Stimulated activated naive B cell treated with anti-CD40 and anti-IgM and Interleukin-4, amounts not matched to agents 10 μg/mL and 1 μg/mL and 100 μg/mL, for 72 hours (primary cell): ENCODE results near the gene FAM83G.
"Not testable (repeated sequence)": the region's sequence is repeated elsewhere in the genome, so short reads cannot be mapped to it uniquely, and the experiment has no call there.

Experiments used
- ATAC-seq, 2 donors: fragments of 150-1000 bp; cut with Tn5 transposase; replicated peaks; 2 replicates each; pipeline ENCODE4 v1.10.0; 2021; ENCODE audit warnings: moderate library complexity in 1 of 2
- DNase-seq: peaks from one replicate; pipeline ENCODE4 v3.0.0; 2021
- H3K27ac Mint-ChIP-seq: one replicate; pipeline ENCODE4 v1.8.0; 2022; ENCODE audit warnings: mild to moderate bottlenecking, mixed read lengths
- H3K27me3 Mint-ChIP-seq, 2 donors: one replicate each; pipeline ENCODE4 v1.8.0; 2022; ENCODE audit warnings: mixed read lengths in 2 of 2
- H3K36me3 Mint-ChIP-seq, 2 donors: one replicate each; pipeline ENCODE4 v1.8.0; 2022; ENCODE audit warnings: mixed read lengths in 2 of 2, mild to moderate bottlenecking in 1 of 2
- H3K4me1 Mint-ChIP-seq, 2 donors: one replicate each; pipeline ENCODE4 v1.8.0; 2022; ENCODE audit warnings: mixed read lengths in 2 of 2, mild to moderate bottlenecking in 1 of 2
- H3K4me3 Mint-ChIP-seq, 2 donors: one replicate each; pipeline ENCODE4 v1.8.0; 2022; ENCODE audit warnings: mild to moderate bottlenecking in 2 of 2, mixed read lengths in 2 of 2, moderate library complexity in 1 of 2
- H3K9me3 Mint-ChIP-seq, 2 donors: one replicate each; pipeline ENCODE4 v1.8.0; 2022; ENCODE audit warnings: mixed read lengths in 2 of 2, mild to moderate bottlenecking in 1 of 2

The FAM83G gene

DNA sequence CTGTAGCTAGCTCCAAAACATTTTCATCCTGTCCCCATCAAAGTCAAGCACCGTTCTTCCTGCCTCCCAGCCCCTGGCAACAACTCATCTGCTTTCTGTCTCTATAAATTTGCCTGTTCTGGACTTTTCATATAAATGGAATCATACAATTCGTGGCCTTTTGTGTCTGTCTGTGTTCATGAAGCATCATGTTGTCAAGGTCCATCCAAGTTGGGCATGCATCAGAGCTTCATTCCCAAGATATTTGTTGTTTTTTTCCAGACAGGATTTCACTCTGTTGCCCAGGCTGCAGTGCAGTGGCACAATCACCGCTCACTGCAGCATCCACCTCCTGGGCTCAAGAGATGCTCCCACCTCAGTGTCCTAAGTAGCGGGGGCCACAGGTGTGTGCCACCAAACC, 46.7 kb downstream of the FAM83G start:
- DNase-seq (no peak), ATAC-seq (no peak)
- H3K4me1 Mint-ChIP-seq, result peaks cover 17 to 22% of the 10 kb centered on the region in 2 donors
- no peak overlapping the region for H3K27ac Mint-ChIP-seq
- no peak overlapping the region for H3K4me3 Mint-ChIP-seq
- no peaks in the 10 kb centered on the region for H3K9me3 Mint-ChIP-seq
- H3K27me3 Mint-ChIP-seq, result peaks cover 0 to 5% of the 10 kb centered on the region in 2 donors
- no peaks in the 10 kb centered on the region for H3K36me3 Mint-ChIP-seq

DNA sequence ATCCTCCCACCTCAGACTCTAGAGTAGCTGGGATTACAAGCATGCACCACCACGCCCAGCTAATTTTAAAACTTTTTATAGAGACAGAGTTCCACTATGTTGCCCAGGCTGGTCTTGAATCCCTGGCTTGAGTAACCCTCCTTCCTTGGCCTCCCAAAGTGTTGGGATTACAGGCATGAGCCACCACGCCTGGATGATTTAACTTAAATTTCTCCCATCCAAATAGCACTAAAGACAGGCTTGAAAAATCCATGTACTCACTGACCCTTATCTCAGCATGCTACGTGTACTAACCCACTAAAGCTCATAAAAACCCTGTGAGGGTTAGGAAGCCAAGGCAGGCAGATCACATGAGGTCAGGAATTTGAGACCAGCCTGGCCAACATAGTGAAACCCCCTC, 48.0 kb downstream of the FAM83G start:
- peaks cover 0 to 5% of the 10 kb centered on the region in 2 donors for H3K27me3 Mint-ChIP-seq
- H3K36me3 Mint-ChIP-seq, result no peaks in the 10 kb centered on the region
- H3K27ac Mint-ChIP-seq, result no peak overlapping the region
- peaks cover 12 to 17% of the 10 kb centered on the region in 2 donors for H3K4me1 Mint-ChIP-seq
- H3K9me3 Mint-ChIP-seq, result no peaks in the 10 kb centered on the region
- ATAC-seq (no peak), DNase-seq (no peak)
- H3K4me3 Mint-ChIP-seq, result no peak overlapping the region

DNA sequence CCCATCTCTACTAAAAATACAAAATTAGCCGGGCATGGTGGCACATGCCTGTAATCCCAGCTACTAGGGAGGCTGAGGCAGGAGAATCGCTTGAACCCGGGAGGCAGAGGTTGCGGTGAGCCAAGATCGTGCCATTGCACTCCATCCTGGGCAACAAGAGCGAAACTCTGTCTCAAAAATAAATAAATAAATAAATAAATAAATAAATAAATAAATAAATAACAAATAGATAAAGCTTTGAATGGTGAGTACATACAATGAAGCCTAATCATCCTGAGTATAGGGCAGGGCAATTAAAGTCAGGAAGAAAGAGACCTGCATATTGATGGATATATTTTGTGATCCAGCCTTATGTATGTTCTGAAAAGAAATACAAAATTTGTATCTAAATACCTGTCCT, 48.5 kb downstream of the FAM83G start:
- not testable (repeated sequence) for H3K36me3 Mint-ChIP-seq, H3K4me3 Mint-ChIP-seq, H3K27ac Mint-ChIP-seq, DNase-seq, ATAC-seq, H3K9me3 Mint-ChIP-seq, H3K27me3 Mint-ChIP-seq
- peaks cover 9 to 11% of the 10 kb centered on the region in 2 donors for H3K4me1 Mint-ChIP-seq

DNA sequence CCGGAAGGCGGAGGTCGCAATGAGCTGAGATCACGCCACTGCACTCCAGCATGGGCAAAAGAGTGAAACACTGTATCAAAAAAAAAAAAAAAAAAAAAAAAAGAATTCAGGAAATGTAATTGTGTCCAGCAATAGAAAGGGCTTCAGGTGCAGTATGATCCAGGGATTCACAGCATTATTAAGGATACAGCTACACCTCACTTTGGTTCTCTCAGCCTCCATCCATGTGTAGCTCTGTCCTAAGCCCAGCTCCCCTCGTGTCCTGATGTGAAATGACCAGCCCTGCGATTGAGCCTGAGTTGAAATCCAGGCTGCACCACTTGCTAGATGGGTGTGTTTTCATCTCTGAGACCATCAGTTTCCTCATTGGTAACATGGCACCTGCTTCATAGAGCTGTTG, 49.6 kb downstream of the FAM83G start:
- Mint-ChIP-seq H3K36me3 (no peaks in the 10 kb centered on the region), H3K4me3 (no peak overlapping the region), H3K4me1 (peaks cover 3 to 5% of the 10 kb centered on the region in 2 donors), H3K27ac (no peak overlapping the region), H3K27me3 (peaks cover 5 to 7% of the 10 kb centered on the region in 2 donors), H3K9me3 (no peaks in the 10 kb centered on the region)
- no peak for DNase-seq
- ATAC-seq, result no peak

DNA sequence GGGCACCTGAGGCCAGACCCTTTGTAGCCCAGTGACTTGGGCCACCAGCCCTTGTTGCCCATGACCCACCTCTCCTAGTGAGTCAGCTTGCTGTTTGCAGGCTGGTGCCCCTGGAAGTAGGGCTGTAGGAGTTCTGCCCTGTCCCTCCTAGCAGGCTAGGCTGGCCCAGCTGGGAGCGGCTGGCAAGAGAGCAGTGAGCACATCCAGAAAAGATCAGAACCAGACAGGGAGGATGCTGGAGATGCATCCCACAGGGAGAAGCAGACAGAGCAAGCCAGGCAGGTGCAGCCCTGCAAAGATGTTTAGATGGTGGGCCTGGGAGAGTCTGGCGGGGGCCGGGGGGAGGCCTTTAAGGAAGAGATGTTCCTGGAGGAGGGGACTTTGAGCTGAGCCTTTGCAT, 50.2 kb downstream of the FAM83G start:
- H3K27me3 Mint-ChIP-seq, result peaks cover 9 to 10% of the 10 kb centered on the region in 2 donors
- DNase-seq (no peak), ATAC-seq (no peak)
- H3K4me1 Mint-ChIP-seq, result peaks cover 3 to 5% of the 10 kb centered on the region in 2 donors
- H3K4me3 Mint-ChIP-seq, result no peak overlapping the region
- no peak overlapping the region for H3K27ac Mint-ChIP-seq
- H3K36me3 Mint-ChIP-seq, result no peaks in the 10 kb centered on the region
- no peaks in the 10 kb centered on the region for H3K9me3 Mint-ChIP-seq

DNA sequence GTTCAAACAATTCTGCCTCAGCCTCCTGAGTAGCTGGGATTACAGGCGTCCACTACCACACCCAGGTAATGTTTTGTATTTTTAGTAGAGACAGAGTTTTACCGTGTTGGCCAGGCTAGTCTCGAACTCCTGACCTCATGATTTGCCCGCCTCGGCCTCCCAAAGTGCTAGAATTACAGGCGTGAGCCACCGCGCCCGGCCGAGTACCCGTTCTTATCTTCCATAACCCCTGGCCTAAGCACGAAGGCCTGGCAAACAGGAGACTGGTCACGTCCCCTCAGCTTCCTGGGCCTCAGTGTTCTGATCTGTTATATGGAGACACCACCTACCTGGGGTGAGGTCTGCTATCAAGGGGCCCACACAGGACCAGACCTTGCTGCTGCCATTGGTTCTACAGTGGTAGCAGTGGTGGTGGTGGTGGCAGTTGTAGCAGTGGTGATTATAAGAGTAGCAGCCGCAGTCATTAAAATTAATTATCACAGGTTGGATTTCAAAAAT, 51.3 kb downstream of the FAM83G start:
- no peak overlapping the region for H3K27ac Mint-ChIP-seq
- H3K27me3 Mint-ChIP-seq, result peaks cover 11% of the 10 kb centered on the region in 2 donors

DNA sequence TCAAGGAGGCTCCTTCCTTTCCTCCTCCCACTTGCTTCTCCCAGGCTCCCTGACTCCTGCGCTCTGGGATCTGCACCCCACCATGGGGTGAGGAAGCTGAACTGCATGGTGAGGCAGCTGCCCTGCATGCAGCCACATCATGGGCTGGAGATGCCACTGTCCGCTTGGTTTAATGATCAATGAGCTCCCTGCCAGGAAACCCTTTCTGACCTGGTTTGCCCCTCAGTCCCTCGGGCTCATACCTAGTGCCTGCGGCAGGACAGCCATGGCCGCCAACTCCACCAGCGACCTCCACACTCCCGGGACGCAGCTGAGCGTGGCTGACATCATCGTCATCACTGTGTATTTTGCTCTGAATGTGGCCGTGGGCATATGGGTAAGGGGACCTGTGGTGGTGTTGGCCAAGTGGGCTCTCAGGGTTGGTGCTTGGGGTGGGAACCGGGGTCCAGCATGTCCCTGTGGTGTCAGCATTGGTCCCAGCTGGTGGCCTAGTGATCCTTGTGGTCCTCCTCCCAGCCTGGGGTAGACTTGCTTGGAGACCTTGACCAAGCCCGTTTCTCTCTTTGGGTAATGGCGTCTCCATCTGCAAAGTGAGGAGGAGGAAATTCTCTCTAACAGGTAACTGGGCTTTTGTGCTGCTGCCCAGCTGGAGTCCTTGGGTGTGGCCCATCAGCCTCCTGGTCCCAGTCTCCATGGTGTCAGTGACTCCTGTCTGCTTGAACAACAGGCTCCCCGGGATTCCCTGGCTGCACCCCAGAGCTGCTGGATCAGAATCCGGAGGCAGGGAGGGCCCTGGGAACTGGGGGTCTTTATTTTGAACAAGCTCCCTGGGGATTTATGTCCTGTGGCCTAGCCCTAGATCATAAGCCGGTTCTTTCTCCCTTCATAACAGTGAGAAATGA, 52.4 kb downstream of the FAM83G start, which contains the start of gene SLC5A10:
Gene SLC5A10, plus strand, starts transcription at position 225 of the 902 bp plus-strand sequence. Its CDS starts 41 bp downstream, at position 266.
- no peak within 1 kb of the TSS for H3K27ac Mint-ChIP-seq
- H3K27me3 Mint-ChIP-seq, result peaks cover 22% of the 10 kb centered on the region in 2 donors

More for the DNA sequence above, 51.3 kb downstream of the FAM83G start:
- H3K4me1 Mint-ChIP-seq, result peaks cover 3 to 5% of the 10 kb centered on the region in 2 donors
- H3K36me3 Mint-ChIP-seq, result no peaks in the 10 kb centered on the region
- ATAC-seq (no peak), DNase-seq (no peak)
- no peak overlapping the region for H3K4me3 Mint-ChIP-seq
- no peaks in the 10 kb centered on the region for H3K9me3 Mint-ChIP-seq

DNA sequence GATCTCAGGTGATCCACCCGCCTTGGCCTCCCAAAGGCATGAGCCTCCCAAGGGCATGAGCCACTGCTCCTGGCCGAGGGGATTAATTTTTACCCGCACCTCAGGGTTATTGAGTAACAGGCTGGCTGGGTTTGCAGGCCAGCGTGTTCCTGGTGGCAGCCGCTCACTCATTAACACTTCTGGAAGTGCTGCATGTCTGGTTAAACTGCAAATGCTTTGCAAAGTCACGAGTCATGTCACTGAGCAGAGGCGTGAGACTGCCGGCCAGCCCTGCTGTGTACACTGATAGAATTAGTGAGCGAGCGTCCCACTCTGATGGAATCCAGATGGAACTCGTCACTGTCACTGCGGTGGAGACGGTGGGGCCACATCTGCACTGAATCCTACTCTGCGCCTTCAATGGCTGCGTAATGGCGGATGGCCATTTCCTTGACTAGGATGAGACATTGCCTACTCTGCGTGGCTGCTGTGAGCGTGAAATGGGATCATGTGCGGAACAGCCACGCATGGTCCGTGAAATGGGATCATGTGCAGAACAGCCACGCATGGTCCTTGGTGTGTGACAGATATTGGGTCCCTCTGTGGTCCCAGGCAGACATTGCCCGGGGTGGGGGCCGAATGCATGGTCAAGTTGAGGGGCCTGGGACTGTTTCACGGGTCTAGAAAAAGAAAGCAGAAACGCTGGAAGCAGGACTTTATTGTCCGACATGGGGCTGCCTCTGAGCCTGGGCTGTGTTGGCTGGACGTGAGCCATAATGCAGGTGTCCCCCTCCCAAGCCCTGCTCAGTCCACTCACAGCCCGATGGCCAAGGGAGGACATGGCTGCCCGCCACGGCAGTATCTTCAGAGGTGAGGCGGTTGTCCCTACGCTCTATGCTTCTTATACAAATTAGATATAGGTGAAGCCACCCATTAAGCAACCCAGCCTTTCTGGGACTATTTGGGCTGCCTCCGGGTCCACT, 53.3 kb downstream of the FAM83G start:
- ATAC-seq, result no peak
- Mint-ChIP-seq H3K4me1 (peaks cover 3 to 5% of the 10 kb centered on the region in 2 donors), H3K4me3 (no peak overlapping the region), H3K27ac (no peak overlapping the region), H3K27me3 (peaks cover 29 to 32% of the 10 kb centered on the region in 2 donors), H3K36me3 (no peaks in the 10 kb centered on the region), H3K9me3 (no peaks in the 10 kb centered on the region)
- no peak for DNase-seq

More for the DNA sequence above, 52.4 kb downstream of the FAM83G start, which contains the start of gene SLC5A10:
- peaks cover 3 to 5% of the 10 kb centered on the region in 2 donors for H3K4me1 Mint-ChIP-seq
- no peaks in the 10 kb centered on the region for H3K9me3 Mint-ChIP-seq
- H3K4me3 Mint-ChIP-seq, result no peak within 1 kb of the TSS
- ATAC-seq (no peak), DNase-seq (no peak)
- H3K36me3 Mint-ChIP-seq, result no peaks in the 10 kb centered on the region

DNA sequence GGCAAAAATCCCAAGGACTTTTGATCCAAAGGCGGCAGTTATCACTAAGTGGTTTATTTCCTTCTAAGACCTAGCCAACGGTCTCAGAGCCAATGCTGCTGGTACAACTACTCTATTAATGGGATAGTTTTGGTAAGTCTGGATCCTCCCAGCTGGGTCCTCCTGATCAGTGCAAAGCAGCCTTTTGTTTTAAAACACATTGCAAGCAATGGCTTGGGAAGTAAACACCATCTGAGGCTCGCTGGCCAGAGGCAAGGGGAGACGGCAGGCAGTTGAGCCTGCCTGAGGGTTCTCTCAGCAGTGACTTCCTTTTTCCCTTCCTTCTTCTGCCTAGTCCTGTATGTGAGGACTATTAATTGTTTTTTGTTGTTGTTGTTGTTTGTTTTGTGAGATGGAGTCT, 54.2 kb downstream of the FAM83G start:
- Mint-ChIP-seq H3K4me1 (peaks cover 1 to 2% of the 10 kb centered on the region in 2 donors), H3K36me3 (no peaks in the 10 kb centered on the region), H3K4me3 (no peak overlapping the region), H3K27me3 (peaks cover 37 to 38% of the 10 kb centered on the region in 2 donors), H3K27ac (no peak overlapping the region), H3K9me3 (no peaks in the 10 kb centered on the region)
- ATAC-seq (no peak), DNase-seq (no peak)

DNA sequence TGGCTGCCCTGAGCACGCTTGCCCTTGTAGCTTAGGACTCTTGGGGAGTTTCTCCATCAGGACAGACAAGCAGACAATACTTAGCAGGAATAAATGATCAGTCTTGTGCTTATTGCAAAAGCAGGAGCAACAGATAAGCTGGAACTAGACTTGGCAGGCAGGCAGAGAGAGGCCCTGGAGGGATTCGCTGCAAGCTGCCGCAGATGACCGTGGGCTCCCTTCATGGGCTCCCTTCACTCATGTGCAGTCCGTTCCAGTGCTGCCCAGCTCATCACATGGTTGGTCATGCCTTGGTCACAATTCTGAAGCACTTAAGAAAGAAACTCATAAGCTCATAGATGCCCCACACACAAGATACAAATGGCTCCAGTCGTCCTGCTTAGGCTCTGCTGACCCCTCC, 55.0 kb downstream of the FAM83G start:
- H3K9me3 Mint-ChIP-seq, result no peaks in the 10 kb centered on the region
- DNase-seq, result no peak
- H3K27me3 Mint-ChIP-seq, result peaks cover 38 to 41% of the 10 kb centered on the region in 2 donors
- no peaks in the 10 kb centered on the region for H3K36me3 Mint-ChIP-seq
- H3K27ac Mint-ChIP-seq, result no peak overlapping the region
- no peak overlapping the region for H3K4me3 Mint-ChIP-seq
- no peak for ATAC-seq
- H3K4me1 Mint-ChIP-seq, result peaks cover 5 to 7% of the 10 kb centered on the region in 2 donors

DNA sequence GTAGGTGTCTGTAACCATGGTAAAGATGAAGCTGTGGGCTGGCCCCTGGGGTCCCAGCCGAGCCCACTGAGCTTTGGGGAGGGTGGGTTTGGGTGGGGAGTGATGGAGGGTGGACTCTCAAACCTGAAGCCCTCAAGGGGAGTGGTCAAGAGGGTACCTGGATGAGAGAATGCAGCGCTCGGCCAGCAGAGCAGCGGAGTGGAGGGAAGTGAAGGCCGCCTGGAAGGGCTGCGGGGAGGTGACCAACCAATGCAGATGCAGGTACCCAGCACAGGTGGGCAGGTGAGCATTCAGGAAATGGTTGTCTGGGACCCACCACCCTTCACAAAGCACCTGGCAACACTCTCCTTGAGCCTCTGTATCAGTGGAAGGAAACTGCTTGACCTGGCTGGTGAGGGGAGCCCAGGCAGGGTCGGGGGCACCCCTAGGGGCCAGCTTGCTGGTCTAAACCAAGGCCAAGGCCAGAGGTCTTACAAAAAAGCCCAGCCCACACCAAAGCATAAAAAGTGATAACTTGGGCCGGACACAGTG, 56.0 kb downstream of the FAM83G start:
- Mint-ChIP-seq H3K27ac (no peak overlapping the region), H3K4me3 (no peak overlapping the region), H3K27me3 (peaks cover 38 to 41% of the 10 kb centered on the region in 2 donors)

DNA sequence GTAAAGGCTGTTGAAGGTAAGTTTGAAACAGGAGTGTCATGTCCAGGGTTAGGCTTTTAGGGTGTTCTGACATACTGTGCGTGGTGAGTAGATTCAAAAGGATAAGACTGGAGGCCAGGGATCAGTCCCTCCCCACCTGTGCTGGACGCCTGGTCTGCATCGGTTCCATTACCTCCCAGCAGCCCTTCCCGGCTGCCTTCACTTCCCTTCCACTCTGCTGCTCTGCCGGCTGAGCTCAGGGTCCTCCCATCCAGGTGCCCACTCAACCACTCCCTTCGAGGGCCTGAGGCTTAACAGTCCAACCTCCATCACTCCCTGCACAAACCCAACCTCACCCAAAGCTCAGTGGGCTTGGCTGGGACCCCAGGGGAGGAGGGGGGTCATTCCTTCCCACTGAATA, 56.7 kb downstream of the FAM83G start:
- no peak for DNase-seq

More for the DNA sequence above, 56.0 kb downstream of the FAM83G start:
- H3K9me3 Mint-ChIP-seq, result no peaks in the 10 kb centered on the region
- no peak for DNase-seq
- H3K4me1 Mint-ChIP-seq, result peaks cover 9 to 13% of the 10 kb centered on the region in 2 donors
- no peak for ATAC-seq
- no peaks in the 10 kb centered on the region for H3K36me3 Mint-ChIP-seq

DNA sequence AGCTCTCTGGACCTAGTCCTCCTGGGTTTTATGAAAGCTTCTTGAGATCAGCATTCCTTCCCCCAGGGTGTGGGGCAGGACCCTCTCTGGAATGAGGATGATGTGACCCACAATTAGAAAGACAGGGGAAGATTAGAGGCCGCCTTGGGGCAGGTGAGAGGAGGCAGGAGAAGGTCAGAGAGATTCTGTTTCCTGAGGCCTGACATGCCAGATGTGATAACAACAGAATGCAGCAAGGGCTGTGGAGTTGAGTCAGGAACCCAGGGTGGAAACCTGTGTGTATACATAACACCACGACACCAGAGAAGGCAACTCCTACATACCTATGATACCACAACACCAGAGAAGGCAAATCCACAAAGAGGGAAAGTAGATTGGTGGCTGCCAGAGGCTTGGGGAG, 58.0 kb downstream of the FAM83G start:
- ATAC-seq, result no peak
- peaks cover 41 to 47% of the 10 kb centered on the region in 2 donors for H3K27me3 Mint-ChIP-seq
- H3K27ac Mint-ChIP-seq, result no peak overlapping the region
- H3K4me1 Mint-ChIP-seq, result peaks cover 9 to 13% of the 10 kb centered on the region in 2 donors
- no peaks in the 10 kb centered on the region for H3K9me3 Mint-ChIP-seq
- H3K36me3 Mint-ChIP-seq, result no peaks in the 10 kb centered on the region
- no peak overlapping the region for H3K4me3 Mint-ChIP-seq
- DNase-seq, result no peak

More for the DNA sequence above, 56.7 kb downstream of the FAM83G start:
- H3K27me3 Mint-ChIP-seq, result peaks cover 38 to 41% of the 10 kb centered on the region in 2 donors
- no peak for ATAC-seq
- peaks cover 9 to 13% of the 10 kb centered on the region in 2 donors for H3K4me1 Mint-ChIP-seq
- no peak overlapping the region for H3K4me3 Mint-ChIP-seq
- H3K9me3 Mint-ChIP-seq, result no peaks in the 10 kb centered on the region
- no peak overlapping the region for H3K27ac Mint-ChIP-seq
- no peaks in the 10 kb centered on the region for H3K36me3 Mint-ChIP-seq

DNA sequence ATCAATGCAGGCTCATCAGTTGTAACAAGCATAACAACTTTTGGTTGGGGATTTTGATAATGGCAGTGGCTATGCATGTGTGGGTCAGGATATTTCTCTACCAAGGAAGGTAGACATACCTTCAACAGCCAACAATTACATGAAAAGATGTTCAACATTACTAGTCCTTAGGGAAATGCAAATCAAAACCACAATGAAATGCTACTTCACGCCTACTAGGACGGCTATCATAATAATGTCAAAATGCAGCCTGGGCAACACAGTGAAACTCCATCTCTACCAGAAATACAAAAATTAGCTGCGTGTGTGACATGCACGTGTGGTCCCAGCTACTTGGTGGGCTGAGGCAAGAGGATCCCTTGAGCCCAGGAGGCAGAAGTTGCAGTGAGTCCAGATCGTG, 59.9 kb downstream of the FAM83G start:
- Mint-ChIP-seq H3K27ac (peak overlapping the region; percentile 63), H3K4me1 (peaks cover 9 to 13% of the 10 kb centered on the region in 2 donors), H3K27me3 (peaks cover 37 to 53% of the 10 kb centered on the region in 2 donors), H3K9me3 (no peaks in the 10 kb centered on the region), H3K4me3 (no peak overlapping the region), H3K36me3 (peaks cover 0 to 3% of the 10 kb centered on the region in 2 donors)
- DNase-seq, result no peak
- peak; percentile 60 to 72 for ATAC-seq
